PC-9 (cell line): ENCODE measurements around the gene ERBB4. TPM values are rescaled to one million over a fixed set of nuclear protein-coding genes. Genes with fewer than 3 reads are reported as not detected.

Experiments used
- BruUV-seq: library from RNA; stranded (reverse); fragments of 400-500 nt; replicated peaks from 2 replicates; lab custom pipeline; 2021; lab: Mats Ljungman, UMichigan
- CTCF ChIA-PET: fragments of 300-600 bp; sonication (Branson Sonifier 250); formaldehyde crosslinking; loops from one replicate; lab custom pipeline; 2022; ENCODE audit warnings: antibody characterized with exemption; lab: Charles Lee
- POLR2A ChIA-PET: fragments of 300-600 bp; sonication (Branson Sonifier 250); formaldehyde crosslinking; loops from one replicate; lab custom pipeline; 2022; ENCODE audit warnings: antibody characterized with exemption; ENCODE audit not compliant: unreplicated experiment; lab: Charles Lee
- DNase-seq, 2 experiments: peaks; one replicate each; pipeline versions ENCODE4 v3.0.0 to v3.0.0-alpha.2; 2015 to 2022; ENCODE audit warnings: mixed read lengths in 1 of 2
- H2AFZ ChIP-seq: fragments of 200-600 bp; sonication (generic); 2 replicates; pipeline ENCODE4 v1.8.1; 2017; ENCODE audit warnings: antibody characterized with exemption
- H3F3A ChIP-seq: fragments of 200-600 bp; sonication (generic); 2 replicates; pipeline ENCODE4 v1.8.1; 2017; ENCODE audit warnings: antibody characterized with exemption, mild to moderate bottlenecking, low read depth; ENCODE audit not compliant: insufficient read depth
- H3K27ac ChIP-seq: fragments of 200-600 bp; sonication (generic); 2 replicates; pipeline ENCODE4 v1.6.1; 2016; ENCODE audit warnings: mixed run types
- H3K27me3 ChIP-seq: fragments of 200-600 bp; sonication (generic); 2 replicates; pipeline ENCODE4 v1.6.1; 2016; ENCODE audit warnings: low read depth, mixed run types; ENCODE audit not compliant: insufficient read depth
- H3K36me3 ChIP-seq: fragments of 200-600 bp; sonication (generic); 2 replicates; pipeline ENCODE4 v1.6.1; 2016; ENCODE audit warnings: low read depth, mixed run types
- H3K4me1 ChIP-seq: fragments of 200-600 bp; sonication (generic); replicated peaks from 2 replicates; pipeline ENCODE4 v1.6.1; 2016; ENCODE audit warnings: mixed run types; ENCODE audit not compliant: insufficient read depth
- H3K4me2 ChIP-seq: fragments of 200-600 bp; sonication (generic); 2 replicates; pipeline ENCODE4 v1.6.1; 2017; ENCODE audit warnings: mixed run types
- H3K4me3 ChIP-seq: fragments of 200-600 bp; sonication (generic); 2 replicates; pipeline ENCODE4 v1.6.1; 2016; ENCODE audit warnings: mixed run types
- H3K79me2 ChIP-seq: fragments of 200-600 bp; sonication (generic); 2 replicates; pipeline ENCODE4 v1.6.1; 2017; ENCODE audit warnings: low read depth, mixed run types
- H3K9me2 ChIP-seq: fragments of 200-600 bp; sonication (generic); 2 replicates; pipeline ENCODE4 v1.8.1; 2017; ENCODE audit warnings: mild to moderate bottlenecking; ENCODE audit not compliant: insufficient read depth
- H3K9me3 ChIP-seq: fragments of 200-600 bp; sonication (generic); 2 replicates; pipeline ENCODE4 v1.8.1; 2016; ENCODE audit warnings: low read depth; ENCODE audit not compliant: insufficient read depth
- H4K20me1 ChIP-seq: fragments of 200-600 bp; sonication (generic); 2 replicates; pipeline ENCODE4 v1.8.1; 2017; ENCODE audit not compliant: insufficient read depth
- CTCF ChIP-seq: fragments of 200-600 bp; sonication (generic); conservative IDR thresholded peaks from 2 replicates; pipeline ENCODE4 v1.6.1; 2017; ENCODE audit warnings: mixed run types, antibody characterized with exemption, mild to moderate bottlenecking, moderate library complexity
- EZH2 ChIP-seq: fragments of 200-600 bp; sonication (generic); IDR thresholded peaks from 2 replicates; pipeline ENCODE4 v1.8.0; 2017; ENCODE audit warnings: antibody characterized with exemption, low read depth
- intact Hi-C: fragments of 100-400 bp; cut with micrococcal nuclease; formaldehyde crosslinking; loops from one replicate; pipeline ENCODE4 v1.10.0; 2022; ENCODE audit not compliant: unreplicated experiment
- total RNA-seq: library from RNA; stranded (reverse); gene quantifications from 2 replicates; pipeline ENCODE4 v1.2.3, GENCODE V29; 2021

Gene ERBB4
- total RNA-seq, 1 experiment from 2014 or later, result not detected

- DNase-seq, result no peak
- CTCF ChIA-PET, result interaction anchor here (0.6 kb wide), 1 partner anchor 422 kb away, joined by 6 read pairs; no protein-coding TSS in a partner anchor
- BruUV-seq, result no TSS peak
These were observed 393.5 kb downstream of the ERBB4 start for GRCh38 chr2:212145121-212145520.

GRCh38 chr2:212142631-212143030 lies 396.0 kb downstream of the ERBB4 start:
- Histone ChIP-seq H3F3A (no peaks in the 10 kb centered on the region), H3K79me2 (no peaks in the 10 kb centered on the region), H3K9me2 (no peaks in the 10 kb centered on the region), H3K36me3 (no peaks in the 10 kb centered on the region), H3K4me2 (no peak overlapping the region), H3K4me3 (no peak overlapping the region), H4K20me1 (no peaks in the 10 kb centered on the region), H3K27ac (no peak overlapping the region), H3K9me3 (no peaks in the 10 kb centered on the region), H2AFZ (no peak overlapping the region), H3K4me1 (no peaks in the 10 kb centered on the region), H3K27me3 (no peaks in the 10 kb centered on the region)
- ChIA-PET POLR2A (no interaction called here), CTCF (no interaction called here)
- TF ChIP-seq CTCF (no peak), EZH2 (no peak)
- no peak for DNase-seq
- intact Hi-C loops, result no loop called here
- BruUV-seq, result no TSS peak

More at GRCh38 chr2:212145121-212145520, 393.5 kb downstream of the ERBB4 start:
- H3K4me2 ChIP-seq, result no peak overlapping the region
- POLR2A ChIA-PET, result no interaction called here
- TF ChIP-seq EZH2, result no peak
- no peak for TF ChIP-seq CTCF
- intact Hi-C loops, result loop anchor here (5.0 kb wide), 1 partner anchor 398 kb away; no protein-coding TSS in a partner anchor
- H3K4me3 ChIP-seq, result no peak overlapping the region
- no peaks in the 10 kb centered on the region for H3K27me3 ChIP-seq
- H4K20me1 ChIP-seq, result no peaks in the 10 kb centered on the region
- H3K9me2 ChIP-seq, result no peaks in the 10 kb centered on the region
- no peak overlapping the region for H3K27ac ChIP-seq
- no peaks in the 10 kb centered on the region for H3K9me3 ChIP-seq
- no peak overlapping the region for H2AFZ ChIP-seq
- no peaks in the 10 kb centered on the region for H3K36me3 ChIP-seq
- no peaks in the 10 kb centered on the region for H3K4me1 ChIP-seq
- no peaks in the 10 kb centered on the region for H3F3A ChIP-seq
- no peaks in the 10 kb centered on the region for H3K79me2 ChIP-seq

GRCh38 chr2:212141499-212141898 lies 397.1 kb downstream of the ERBB4 start:
- no peak for DNase-seq
- H3K9me2 ChIP-seq, result no peaks in the 10 kb centered on the region
- TF ChIP-seq EZH2 (no peak), CTCF (no peak)
- H3K36me3 ChIP-seq, result no peaks in the 10 kb centered on the region
- CTCF ChIA-PET, result no interaction called here
- H3K4me1 ChIP-seq, result no peaks in the 10 kb centered on the region
- POLR2A ChIA-PET, result no interaction called here
- no peaks in the 10 kb centered on the region for H3F3A ChIP-seq
- H3K27me3 ChIP-seq, result no peaks in the 10 kb centered on the region
- H3K4me2 ChIP-seq, result no peak overlapping the region
- no peaks in the 10 kb centered on the region for H3K9me3 ChIP-seq
- no peak overlapping the region for H3K27ac ChIP-seq
- no TSS peak for BruUV-seq
- H4K20me1 ChIP-seq, result no peaks in the 10 kb centered on the region
- H2AFZ ChIP-seq, result no peak overlapping the region
- H3K79me2 ChIP-seq, result no peaks in the 10 kb centered on the region
- no peak overlapping the region for H3K4me3 ChIP-seq
- intact Hi-C loops, result no loop called here
